CD4-positive, alpha-beta T cell treated with Interleukin-1 beta for 1 hour (primary cell): ENCODE measurements around the gene RNU1-2.
"Not testable (repeated sequence)": the region's sequence is repeated elsewhere in the genome, so short reads cannot be mapped to it uniquely, and the experiment has no call there.

ENCODE experiments used
- DNase-seq, 2 donors: peaks; one replicate each; pipeline ENCODE4 v3.0.0-alpha.2; 2020 to 2022

Gene RNU1-2

DNA sequence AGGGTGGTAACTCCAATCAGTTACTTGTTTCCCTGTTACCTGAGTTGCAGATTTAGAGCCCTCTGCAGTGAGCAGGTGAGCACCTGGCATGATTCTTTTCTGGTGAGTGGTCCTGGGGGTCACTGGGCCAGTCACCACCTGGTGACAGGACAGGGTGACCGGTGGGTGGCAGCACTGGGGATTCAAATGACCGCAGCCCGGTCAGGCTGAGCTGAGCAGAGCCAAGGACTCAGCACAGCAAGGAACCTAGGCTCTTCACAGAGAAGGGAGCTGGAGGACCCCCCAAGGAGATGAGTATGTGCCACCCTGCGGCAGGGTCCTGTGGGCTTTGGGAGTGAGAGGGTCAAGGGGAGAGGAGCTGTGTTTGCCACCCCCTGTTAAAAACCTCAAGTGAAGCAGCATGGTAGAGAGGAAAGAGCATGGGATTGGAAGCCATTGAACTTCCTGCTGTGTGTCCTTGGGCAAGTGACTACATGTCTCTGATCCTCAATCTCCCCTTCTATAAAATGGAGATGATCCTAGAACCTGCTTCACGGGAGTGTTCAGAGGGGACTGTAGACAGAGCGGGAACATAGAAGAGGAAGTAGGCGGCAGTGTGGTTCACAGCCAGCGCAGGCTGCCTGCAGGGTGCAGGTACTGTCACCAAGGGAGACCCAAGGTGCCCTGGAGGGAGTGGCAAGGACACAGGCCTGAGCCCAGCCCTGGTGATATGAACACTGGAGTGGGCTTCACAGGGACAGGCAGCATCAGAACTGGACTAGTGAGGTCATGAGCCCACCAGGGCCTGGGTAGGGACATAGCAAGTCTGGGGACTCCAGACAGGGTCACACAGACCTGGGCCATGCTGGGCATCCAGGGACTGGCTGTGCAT lies 16.3 kb downstream of the RNU1-2 start:
- not testable (repeated sequence) for DNase-seq

GRCh38 chr1:16912742-16913141 lies 17.0 kb downstream of the RNU1-2 start:
- not testable (repeated sequence) for DNase-seq

DNA sequence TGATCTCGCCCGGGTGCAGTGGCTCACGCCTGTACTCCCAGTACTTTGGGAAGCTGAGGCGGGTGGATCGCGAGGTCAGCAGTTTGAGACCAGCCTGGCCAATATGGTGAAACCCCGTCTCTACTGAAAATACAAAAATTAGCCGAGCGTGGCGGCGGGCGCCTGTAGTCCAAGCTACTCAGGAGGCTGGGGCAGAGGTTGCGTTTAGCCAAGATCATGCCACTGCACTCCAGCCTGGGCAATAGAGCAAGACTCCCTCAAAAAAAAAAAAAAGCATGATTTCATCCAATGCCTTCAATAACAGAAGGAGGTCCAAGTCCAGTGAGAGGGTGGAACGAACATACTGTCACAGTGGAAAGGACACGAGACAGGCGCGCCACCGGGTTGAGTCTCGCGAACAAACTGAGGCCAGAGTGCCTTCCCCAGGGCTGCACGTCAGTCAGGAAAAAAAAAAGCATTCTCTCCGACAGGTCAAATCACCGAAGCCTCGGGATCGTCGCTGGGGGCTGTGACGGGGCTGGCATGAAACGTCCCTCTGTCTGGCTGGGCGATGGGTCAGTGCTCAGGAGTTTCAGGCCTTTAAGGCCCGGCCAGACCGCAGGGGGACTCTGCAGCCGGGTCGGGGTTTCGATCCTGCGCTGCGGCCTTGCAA lies 17.5 kb downstream of the RNU1-2 start:
- DNase-seq, result no peak

- DNase-seq, result peak; percentile 96
Measured at GRCh38 chr1:16913833-16914662, 18.3 kb downstream of the RNU1-2 start.

GRCh38 chr1:16914928-16915626 lies 19.3 kb downstream of the RNU1-2 start:
- not testable (repeated sequence) for DNase-seq

GRCh38 chr1:16915627-16915973 lies 19.8 kb downstream of the RNU1-2 start:
- DNase-seq, result no peak

DNA sequence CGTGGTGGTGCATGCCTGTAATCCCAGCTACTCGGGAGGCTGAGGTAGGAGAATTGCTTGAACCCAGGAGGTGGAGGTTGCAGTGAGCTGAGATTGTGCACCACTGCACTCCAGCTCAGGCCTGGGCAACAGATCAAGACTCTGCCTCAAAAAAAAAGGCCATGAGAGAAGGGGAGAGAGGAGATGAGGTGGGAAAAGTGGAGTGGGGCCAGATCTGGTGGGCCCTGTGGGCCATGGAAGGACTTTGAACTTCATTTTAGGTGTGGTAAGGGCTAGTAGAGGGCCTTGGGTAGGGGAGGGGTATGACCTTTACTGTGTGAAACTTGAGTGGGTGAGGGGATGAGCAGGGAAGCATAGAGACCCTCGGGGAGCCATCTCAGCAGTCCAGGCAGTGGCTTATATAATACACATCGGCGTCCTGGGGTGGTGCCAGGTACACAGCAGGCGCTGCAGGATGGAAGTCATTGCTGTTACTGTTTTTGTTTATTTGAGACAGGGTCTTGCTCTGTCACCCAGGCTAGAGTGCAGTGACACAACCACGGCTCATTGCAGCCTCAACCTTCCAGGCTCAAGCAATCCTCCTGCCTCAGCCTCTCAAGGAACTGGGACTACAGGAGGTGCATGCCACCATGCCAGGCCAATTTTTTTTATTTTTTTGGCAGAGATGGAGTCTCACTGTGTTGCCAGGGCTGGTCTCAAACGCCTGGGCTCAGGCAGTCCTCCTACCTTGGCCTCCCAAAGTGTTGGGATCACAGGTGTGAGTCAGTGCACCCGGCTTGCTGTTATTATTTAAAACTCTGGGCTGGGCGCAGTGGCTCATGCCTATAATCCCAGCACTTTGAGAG lies 20.5 kb downstream of the RNU1-2 start:
- not testable (repeated sequence) for DNase-seq

GRCh38 chr1:16918371-16918770 lies 22.6 kb downstream of the RNU1-2 start:
- no peak for DNase-seq

GRCh38 chr1:16918936-16919665 lies 23.3 kb downstream of the RNU1-2 start:
- not testable (repeated sequence) for DNase-seq

DNA sequence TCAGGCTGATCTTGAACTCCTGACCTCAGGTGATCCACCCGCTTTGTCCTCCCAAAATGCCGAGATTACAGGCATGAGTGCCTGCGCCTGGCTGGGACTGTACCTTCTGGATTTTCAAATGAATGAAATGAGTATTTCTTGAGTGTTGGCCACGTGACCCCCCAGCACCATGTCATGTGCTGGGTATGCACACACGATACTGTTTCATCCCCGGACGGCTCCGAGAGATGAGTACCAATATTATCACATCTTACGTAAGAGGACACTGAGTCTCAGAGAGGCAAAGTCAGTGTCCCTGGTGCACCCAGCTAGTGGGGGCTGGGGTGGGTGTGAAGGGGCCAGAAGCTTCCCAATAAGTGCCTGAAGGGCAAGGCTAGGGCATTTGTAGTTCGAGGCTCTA lies 25.2 kb downstream of the RNU1-2 start:
- no peak for DNase-seq

DNA sequence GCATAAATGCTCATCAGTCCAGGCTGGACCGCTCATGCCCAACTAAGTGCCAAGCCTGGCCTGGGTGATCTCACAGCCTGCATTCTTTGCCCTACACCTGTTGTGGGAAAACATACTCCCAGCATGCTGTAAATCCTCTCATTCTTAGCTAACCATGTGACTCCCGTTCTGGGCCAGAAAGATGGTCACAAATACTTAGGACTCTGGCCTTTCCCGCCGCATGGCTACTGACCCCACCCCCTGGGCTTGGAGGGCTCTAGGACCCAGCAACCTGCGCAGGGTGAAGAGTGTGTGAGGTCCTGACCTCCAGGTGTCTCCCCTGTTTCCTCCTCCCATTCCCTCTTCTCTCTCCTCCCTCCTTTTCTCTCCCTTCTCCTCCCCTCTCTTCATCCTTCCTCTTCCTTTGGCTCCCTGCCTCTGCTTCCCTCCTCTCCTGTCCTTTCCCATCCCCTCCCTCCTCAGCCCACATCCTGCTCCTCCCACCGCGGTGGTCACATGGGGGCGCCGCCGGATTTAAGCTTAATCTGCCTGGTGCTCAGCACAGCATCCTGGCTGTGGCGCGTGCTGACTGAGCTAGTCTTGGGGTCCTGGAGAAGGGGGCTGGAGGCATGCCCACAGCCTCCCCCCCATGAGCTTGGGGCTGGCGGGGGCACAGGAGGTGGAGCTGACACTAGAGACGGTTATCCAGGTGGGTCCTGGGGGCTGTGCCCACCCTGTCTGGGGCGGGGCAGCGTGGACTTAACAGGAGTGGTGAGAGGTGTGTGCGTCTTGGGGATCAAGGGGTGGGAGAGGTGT lies 25.8 kb downstream of the RNU1-2 start, which contains the start of gene CROCC:
Gene CROCC (plus strand): TSS at position 541 of the 795 bp plus-strand sequence. CDS start 88 bp downstream, at position 629.
- peak in 1 of 2 donors; percentile 44 for DNase-seq

GRCh38 chr1:16922466-16922865 lies 26.7 kb downstream of the RNU1-2 start:
- no peak for DNase-seq

- no peak for DNase-seq
Measured at GRCh38 chr1:16922885-16923431, 27.2 kb downstream of the RNU1-2 start.

- no peak for DNase-seq
Measured at GRCh38 chr1:16924216-16924918, 28.6 kb downstream of the RNU1-2 start.

DNA sequence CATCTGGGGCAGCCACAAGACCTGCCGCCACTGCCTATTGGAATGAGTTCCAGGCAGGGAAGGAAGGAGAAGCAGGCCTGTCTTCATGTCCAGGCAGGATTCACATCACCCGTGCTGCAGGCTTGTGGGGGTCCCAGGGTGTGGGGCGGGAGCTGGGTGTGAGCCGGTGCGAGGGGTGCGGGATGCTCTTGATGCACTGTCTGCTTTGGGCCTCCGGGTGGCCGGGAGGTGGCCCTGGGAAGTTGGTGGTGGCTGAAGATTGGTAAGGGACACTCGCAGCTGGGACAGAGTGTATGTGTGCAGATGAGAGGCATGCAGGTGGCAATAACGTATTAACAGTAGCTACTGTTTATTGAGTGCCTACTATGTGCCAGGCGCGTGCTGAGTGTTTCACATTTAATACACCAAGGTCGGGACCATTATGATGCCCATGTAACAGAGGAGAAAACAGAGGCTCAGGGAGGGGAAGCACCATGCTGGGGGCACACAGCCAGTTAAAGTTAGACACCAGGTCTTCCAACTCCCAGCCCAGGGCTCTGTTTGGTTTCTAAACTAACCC lies 29.2 kb downstream of the RNU1-2 start:
- no peak for DNase-seq

DNA sequence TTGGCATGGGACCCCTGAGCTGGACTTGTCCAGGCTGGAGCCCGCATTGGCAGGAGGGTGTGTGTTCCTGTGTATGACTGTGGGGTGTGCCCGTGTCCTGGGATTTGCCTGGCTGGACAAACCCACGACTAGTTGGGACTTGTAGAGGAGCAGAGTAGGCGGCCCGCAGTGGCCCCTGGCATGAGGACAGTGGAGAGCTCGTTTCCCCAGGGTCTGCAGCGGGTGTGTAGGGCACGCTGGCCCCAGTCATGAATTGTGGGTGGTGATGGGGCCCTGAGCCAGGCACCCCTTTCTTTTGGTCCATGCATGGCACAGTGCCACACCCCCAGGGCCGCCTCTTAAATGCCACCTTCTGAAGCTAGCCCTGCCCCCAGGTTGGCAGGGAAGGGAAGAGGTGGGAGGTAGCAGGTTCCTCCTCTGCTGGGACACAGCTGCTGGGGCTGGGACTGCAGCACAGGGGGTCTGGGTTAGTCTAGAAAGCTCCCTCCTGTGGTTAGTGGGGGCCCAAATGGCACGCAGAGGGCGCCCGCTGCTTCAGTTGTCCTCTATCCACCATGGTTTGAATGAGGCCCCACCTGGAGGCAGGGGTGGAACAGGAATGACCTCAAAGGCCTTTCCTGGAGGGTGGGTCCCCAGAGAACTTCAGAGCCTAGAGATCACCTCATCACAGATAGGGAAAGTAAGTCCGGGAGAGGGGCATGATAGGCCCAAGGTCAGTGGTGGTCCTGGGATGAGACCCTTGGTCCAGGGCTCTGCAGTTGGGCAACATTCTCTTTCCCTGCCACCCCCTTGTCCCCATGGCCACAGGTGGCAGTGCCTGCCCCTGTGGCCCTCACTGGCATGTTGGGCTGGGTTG lies 30.1 kb downstream of the RNU1-2 start:
- DNase-seq, result no peak

DNA sequence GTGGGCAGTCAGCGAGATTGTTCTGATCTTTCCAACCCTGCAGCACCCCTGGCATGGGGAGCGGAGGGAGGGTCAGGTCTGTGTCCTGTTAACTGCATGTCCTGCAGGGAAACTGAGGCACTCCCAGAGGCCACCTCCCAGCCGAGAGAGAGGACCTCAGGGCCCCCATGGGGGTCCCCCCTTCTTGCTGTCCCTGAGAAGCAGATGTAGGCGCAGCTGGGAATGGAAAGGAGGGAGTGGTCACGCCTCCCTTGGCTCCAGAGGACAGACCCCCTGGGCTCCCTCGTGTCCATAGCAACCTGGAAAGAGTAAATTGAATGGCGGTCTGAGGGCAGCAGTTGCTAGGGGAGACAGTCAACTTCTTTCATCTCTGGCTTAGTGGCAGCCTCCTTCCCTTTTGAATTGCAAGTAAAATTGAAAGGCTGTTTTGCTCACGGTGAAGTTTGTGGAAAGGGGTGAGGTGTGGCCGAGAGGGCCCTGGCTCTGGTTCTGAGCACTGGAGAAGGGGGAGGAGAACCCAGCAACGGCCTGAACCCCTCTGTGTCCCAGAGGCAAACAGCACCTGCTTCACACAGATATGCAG lies 30.8 kb downstream of the RNU1-2 start:
- DNase-seq, result no peak
